HL-60 (cell line): ENCODE data around the gene CACNA1C.

ENCODE experiments used
- DNase-seq, 2 experiments: peaks; one replicate each; pipeline ENCODE4 v3.0.0-alpha.2; 2010 to 2020; ENCODE audit warnings: low read depth in 1 of 2, low spot score in 1 of 2
- H3K27ac ChIP-seq: fragments of 250-450 bp; sonication (Bioruptor Pico); replicated peaks from 2 replicates; pipeline ENCODE4 v1.5.1; 2020; ENCODE audit warnings: mild to moderate bottlenecking, moderate library complexity
- H3K27me3 ChIP-seq: fragments of 250-450 bp; sonication (Bioruptor Pico); 2 replicates; pipeline ENCODE4 v1.5.1; 2021; ENCODE audit warnings: mild to moderate bottlenecking, moderate library complexity; ENCODE audit not compliant: insufficient read depth, poor library complexity, severe bottlenecking
- H3K4me3 ChIP-seq: replicated peaks from 2 replicates; pipeline ENCODE4 v1.5.1; 2011; ENCODE audit warnings: mild to moderate bottlenecking, control low read depth, low read length; ENCODE audit not compliant: insufficient read depth
- CTCF ChIP-seq: IDR thresholded peaks from one replicate; pipeline ENCODE4 v1.5.1; 2011; ENCODE audit warnings: low read length, control low read depth, inconsistent platforms; ENCODE audit not compliant: insufficient read depth
- GABPA ChIP-seq: IDR thresholded peaks from 2 replicates; pipeline ENCODE4 v1.6.1; 2012; ENCODE audit warnings: low read depth
- POLR2AphosphoS5 ChIP-seq: IDR thresholded peaks from 2 replicates; pipeline ENCODE4 v1.6.1; 2012; ENCODE audit warnings: low read depth
- REST ChIP-seq: IDR thresholded peaks from 2 replicates; pipeline ENCODE4 v1.6.1; 2012; ENCODE audit warnings: low read depth; ENCODE audit not compliant: insufficient replicate concordance
- SPI1 ChIP-seq: IDR thresholded peaks from 2 replicates; pipeline ENCODE4 v1.6.1; 2012; ENCODE audit warnings: low read depth, mild to moderate bottlenecking, borderline replicate concordance

The CACNA1C gene

GRCh38 chr12:2169489-2169888 lies 116.7 kb downstream of the CACNA1C start:
- Histone ChIP-seq H3K27me3 (no peaks in the 10 kb centered on the region), H3K4me3 (no peak overlapping the region), H3K27ac (no peak overlapping the region)
- TF ChIP-seq POLR2AphosphoS5 (no peak), REST (no peak), CTCF (no peak), GABPA (no peak), SPI1 (no peak)
- no peak for DNase-seq

- Histone ChIP-seq H3K4me3 (no peak overlapping the region), H3K27ac (no peak overlapping the region), H3K27me3 (no peaks in the 10 kb centered on the region)
- TF ChIP-seq POLR2AphosphoS5 (no peak), REST (no peak), SPI1 (no peak), CTCF (no peak), GABPA (no peak)
- no peak for DNase-seq
These were observed 117.2 kb downstream of the CACNA1C start for GRCh38 chr12:2169940-2170339.

- no peak for TF ChIP-seq GABPA
- TF ChIP-seq REST: no peak
- TF ChIP-seq POLR2AphosphoS5: no peak
- TF ChIP-seq SPI1: no peak
- TF ChIP-seq CTCF: no peak
- DNase-seq: no peak
- no peaks in the 10 kb centered on the region for H3K27me3 ChIP-seq
- no peak overlapping the region for H3K4me3 ChIP-seq
- H3K27ac ChIP-seq: no peak overlapping the region
These were observed 117.6 kb downstream of the CACNA1C start for GRCh38 chr12:2170376-2170775.
